HG02938 (cell line): ENCODE measurements around the gene ZNF765.
"Not testable (repeated sequence)": the region's sequence is repeated elsewhere in the genome, so short reads cannot be mapped to it uniquely, and the experiment has no call there.

ENCODE experiments used
- ATAC-seq: cut with Tn5 transposase; IDR thresholded peaks from one replicate; pipeline ENCODE4 v1.9.1; 2021; ENCODE audit warnings: mild to moderate bottlenecking, moderate library complexity; ENCODE audit not compliant: unreplicated experiment

ZNF765 gene

DNA sequence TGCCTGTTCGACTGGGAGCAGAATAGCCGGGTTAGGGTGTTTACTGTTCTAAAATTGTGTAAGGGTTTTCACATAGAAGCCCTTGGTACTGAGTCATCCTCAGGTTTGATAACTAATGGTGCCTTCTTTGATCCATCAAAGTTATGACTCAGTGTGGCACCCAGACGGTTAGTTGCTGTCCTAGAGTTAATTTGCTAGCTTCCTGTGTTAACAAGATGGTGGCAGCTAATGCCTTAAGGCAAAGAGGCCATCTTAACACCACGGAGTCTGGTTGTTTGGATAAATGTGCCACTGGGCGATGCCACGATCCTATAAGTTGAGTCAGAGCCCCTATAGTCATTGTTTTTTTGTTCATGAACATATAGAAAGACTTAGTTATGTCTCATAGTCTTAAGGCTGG is 80.5 kb downstream of the ZNF765 start:
- ATAC-seq: not testable (repeated sequence)
